Gastrocnemius medialis (tissue), 4 donors: ENCODE measurements around the gene WTAP. TPM values are rescaled to one million over a fixed set of nuclear protein-coding genes. Genes with fewer than 3 reads are reported as not detected.
"Not testable (repeated sequence)": the region's sequence is repeated elsewhere in the genome, so short reads cannot be mapped to it uniquely, and the experiment has no call there.

ENCODE experiments used
- ATAC-seq, 2 donors: fragments of 150-250 bp; one replicate each; pipeline ENCODE4 v1.9.1; 2016
- DNase-seq, 2 donors: peaks; one replicate each; pipeline ENCODE4 v3.0.0-alpha.2; 2019
- H3K27ac ChIP-seq, 4 donors: fragments of 200-600 bp; sonication (generic); 1 replicate in 1 of 4; 2 replicates in 3 of 4; pipeline ENCODE4 v1.5.1; 2016 to 2018; ENCODE audit warnings: mild to moderate bottlenecking in 2 of 4, moderate library complexity in 1 of 4
- H3K27me3 ChIP-seq, 3 donors: fragments of 200-600 bp; sonication (generic) in 2 of 3; 1 replicate in 1 of 3; 2 replicates in 2 of 3; pipeline versions ENCODE4 v1.5.1 to v1.6.0; 2016 to 2019; ENCODE audit warnings: mild to moderate bottlenecking in 1 of 3, moderate library complexity in 1 of 3
- H3K36me3 ChIP-seq, 2 donors: fragments of 200-600 bp; sonication (generic) in 1 of 2; one replicate each; pipeline ENCODE4 v1.5.1; 2017 to 2018
- H3K4me1 ChIP-seq, 2 donors: fragments of 200-600 bp; sonication (generic) in 1 of 2; one replicate each; pipeline ENCODE4 v1.5.1; 2016 to 2017; ENCODE audit warnings: mild to moderate bottlenecking in 2 of 2
- H3K4me3 ChIP-seq, 4 donors: fragments of 200-600 bp; sonication (generic) in 3 of 4; 1 replicate in 1 of 4; 2 replicates in 3 of 4; pipeline ENCODE4 v1.5.1; 2016 to 2019; ENCODE audit warnings: mild to moderate bottlenecking in 2 of 4
- H3K9me3 ChIP-seq, 3 donors: fragments of 200-600 bp; sonication (generic) in 2 of 3; 1 replicate in 1 of 3; 2 replicates in 2 of 3; pipeline ENCODE4 v1.5.1; 2016 to 2019
- CTCF ChIP-seq, 5 experiments: fragments of 450-650 bp in 3 of 5; fragments of 200-600 bp in 2 of 5; sonication (generic) in 2 of 5; IDR thresholded peaks in 4 of 5; conservative IDR thresholded peaks in 1 of 5; 1 replicate in 4 of 5; 2 replicates in 1 of 5; pipeline ENCODE4 v1.5.1; 2016 to 2019; ENCODE audit warnings: antibody characterized with exemption in 5 of 5, mild to moderate bottlenecking in 3 of 5, moderate library complexity in 3 of 5
- POLR2A ChIP-seq, 2 donors: fragments of 450-650 bp; IDR thresholded peaks; one replicate each; pipeline ENCODE4 v1.6.1; 2017; ENCODE audit warnings: antibody characterized with exemption in 2 of 2, mild to moderate bottlenecking in 2 of 2, moderate library complexity in 2 of 2
- in situ Hi-C, 4 donors: fragments of 200-750 bp; cut with MboI; loops; one replicate each; pipeline versions ENCODE4 v1.15.0 to v1.8.0; 2017; ENCODE audit warnings: low sequenced_read_pairs in 4 of 4
- intact Hi-C: fragments of 100-400 bp; cut with DNase I; formaldehyde crosslinking; loops from one replicate; pipeline ENCODE4 v1.15.1; 2023; ENCODE audit warnings: low total_unique reads
- total RNA-seq, 4 donors: library from RNA; depleted of rRNA; stranded (reverse); fragments of >200 nt; gene quantifications; one replicate each; pipeline versions ENCODE4 v1.1.0 to v1.2.3, GENCODE V29; 2016

The WTAP gene
- total RNA-seq, 4 donors from 2014 or later = 147 to 238 (median 193) TPM

DNA sequence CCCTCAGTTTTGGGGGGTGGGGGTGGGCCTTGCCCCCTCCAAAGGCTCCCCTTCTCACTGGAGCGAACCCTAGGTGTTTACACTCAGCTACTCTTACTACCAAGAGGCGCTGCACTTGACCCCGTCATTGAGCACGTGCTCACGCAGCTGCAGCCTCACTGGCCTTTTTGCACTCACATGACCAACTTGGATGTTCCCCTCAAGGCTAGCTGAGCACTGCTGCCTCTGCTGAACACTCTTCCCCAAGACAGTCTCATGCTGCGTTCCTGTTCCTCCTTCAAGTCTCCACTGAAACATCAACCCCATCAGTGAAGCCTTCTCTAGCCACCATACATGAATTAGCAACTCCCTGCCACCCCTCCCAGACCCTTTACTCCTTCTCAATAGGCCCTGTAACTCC, 38.3 kb upstream of the WTAP start:
- ATAC-seq (no peak), DNase-seq (peak in 1 of 2 donors; percentile 39)
- H3K27me3 ChIP-seq = no peaks in the 10 kb centered on the region
- intact Hi-C loops (no loop called here), in situ Hi-C loops (loop anchor here (10.0 to 25.0 kb wide), 3 partner anchors 56 to 273 kb away; partner anchors contain the start of gene IGF2R (in 1 of the 4))
- no peaks in the 10 kb centered on the region for H3K9me3 ChIP-seq
- peak overlapping the region; percentile 83 to 94 (median 90) for H3K4me3 ChIP-seq
- H3K27ac ChIP-seq = peak overlapping the region; percentile 94 to 99 (median 96)
- H3K36me3 ChIP-seq = peaks cover 9 to 84% of the 10 kb centered on the region in 2 donors
- peaks cover 33 to 48% of the 10 kb centered on the region in 2 donors for H3K4me1 ChIP-seq
- TF ChIP-seq CTCF (IDR thresholded peaks at IDR 0.05 in 4 of 5, conservative IDR thresholded peaks at IDR 0.05 in 1 of 5) (no peak), POLR2A (IDR thresholded peaks at IDR 0.05) (no peak)

- peak overlapping the region; percentile 94 to 99 (median 96) for H3K27ac ChIP-seq
- in situ Hi-C loops (loop anchor here in 2 of 4 donors (10.0 to 25.0 kb wide), 3 partner anchors 105 to 285 kb away; partner anchors contain the start of genes IGF2R (in 1 of the 2) and MRPL18 (in 1 of the 2)), intact Hi-C loops (loop anchor here (5.0 to 10.0 kb wide), 2 partner anchors 282 to 375 kb away; no protein-coding TSS in a partner anchor)
- H3K36me3 ChIP-seq = peaks cover 2 to 72% of the 10 kb centered on the region in 2 donors
- not testable (repeated sequence) for ATAC-seq, DNase-seq, H3K27me3 ChIP-seq, H3K9me3 ChIP-seq
- peak overlapping the region; percentile 83 to 94 (median 90) for H3K4me3 ChIP-seq
- peaks cover 37 to 54% of the 10 kb centered on the region in 2 donors for H3K4me1 ChIP-seq
These were observed 37.2 kb upstream of the WTAP start for GRCh38 chr6:159690135-159690534.

- Histone ChIP-seq H3K36me3 (peaks cover 2 to 61% of the 10 kb centered on the region in 2 donors), H3K4me1 (peaks cover 45 to 55% of the 10 kb centered on the region in 2 donors), H3K9me3 (no peaks in the 10 kb centered on the region), H3K27me3 (no peaks in the 10 kb centered on the region), H3K27ac (peak overlapping the region; percentile 94 to 99 (median 96)), H3K4me3 (peak overlapping the region; percentile 83 to 94 (median 90))
- in situ Hi-C loops (loop anchor here in 2 of 4 donors (10.0 to 25.0 kb wide), 3 partner anchors 103 to 283 kb away; partner anchors contain the start of genes IGF2R (in 1 of the 2) and MRPL18 (in 1 of the 2)), intact Hi-C loops (loop anchor here (5.0 to 10.0 kb wide), 2 partner anchors 281 to 373 kb away; no protein-coding TSS in a partner anchor)
- no peak for DNase-seq
- no peak for ATAC-seq
- TF ChIP-seq CTCF (IDR thresholded peaks at IDR 0.05 in 4 of 5, conservative IDR thresholded peaks at IDR 0.05 in 1 of 5) = peak; percentile 75 to 98 (median 78)
- TF ChIP-seq POLR2A (IDR thresholded peaks at IDR 0.05) = no peak
These were observed 36.0 kb upstream of the WTAP start for GRCh38 chr6:159691133-159691962.

- peaks cover 40 to 49% of the 10 kb centered on the region in 2 donors for H3K4me1 ChIP-seq
- DNase-seq (no peak), ATAC-seq (no peak)
- H3K9me3 ChIP-seq = no peaks in the 10 kb centered on the region
- peak overlapping the region; percentile 94 to 99 (median 96) for H3K27ac ChIP-seq
- TF ChIP-seq CTCF (IDR thresholded peaks at IDR 0.05 in 4 of 5, conservative IDR thresholded peaks at IDR 0.05 in 1 of 5) = no peak
- intact Hi-C loops (loop anchor here (2.0 to 10.0 kb wide), 3 partner anchors 71 to 373 kb away; partner anchors contain the start of gene ACAT2), in situ Hi-C loops (loop anchor here in 2 of 4 donors (10.0 to 25.0 kb wide), 3 partner anchors 103 to 283 kb away; partner anchors contain the start of genes IGF2R (in 1 of the 2) and MRPL18 (in 1 of the 2))
- no peaks in the 10 kb centered on the region for H3K27me3 ChIP-seq
- peaks cover 2 to 55% of the 10 kb centered on the region in 2 donors for H3K36me3 ChIP-seq
- H3K4me3 ChIP-seq = peak overlapping the region; percentile 83 to 94 (median 90)
These were observed 35.4 kb upstream of the WTAP start for GRCh38 chr6:159691963-159692287.
